Measurements from ENCODE around the gene PLBD1. TPM values are rescaled to one million over a fixed set of nuclear protein-coding genes. Genes with fewer than 3 reads are reported as not detected.
A peak's percentile ranks its signal among the peaks of the same experiment; 100 is the strongest.

The PLBD1 gene
- total and polyA plus RNA-seq, 12 donors: 0.85 to 7.7 (median 6.6) TPM

DNA sequence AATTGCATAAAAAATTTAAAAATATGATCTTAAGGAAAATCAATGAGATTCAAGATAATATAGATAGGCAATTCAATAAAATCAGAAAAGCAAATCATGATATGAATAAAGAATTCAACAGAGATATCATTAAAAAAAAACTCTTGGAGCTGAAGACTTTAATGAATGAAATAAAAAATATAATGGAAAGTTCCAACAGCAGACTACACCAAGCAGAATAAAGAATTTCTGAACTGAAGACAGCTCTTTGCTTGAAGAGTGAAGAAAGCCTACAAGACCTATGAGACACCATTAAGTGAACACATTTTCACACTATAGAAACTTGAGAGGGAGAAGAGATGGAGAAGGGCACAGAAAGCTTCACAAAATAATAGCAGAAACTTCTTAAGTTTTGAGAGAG is 45.9 kb downstream of the PLBD1 start:
- no peak for TF ChIP-seq POLR2A (IDR thresholded peaks at IDR 0.05)
- TF ChIP-seq, protein P1, sequence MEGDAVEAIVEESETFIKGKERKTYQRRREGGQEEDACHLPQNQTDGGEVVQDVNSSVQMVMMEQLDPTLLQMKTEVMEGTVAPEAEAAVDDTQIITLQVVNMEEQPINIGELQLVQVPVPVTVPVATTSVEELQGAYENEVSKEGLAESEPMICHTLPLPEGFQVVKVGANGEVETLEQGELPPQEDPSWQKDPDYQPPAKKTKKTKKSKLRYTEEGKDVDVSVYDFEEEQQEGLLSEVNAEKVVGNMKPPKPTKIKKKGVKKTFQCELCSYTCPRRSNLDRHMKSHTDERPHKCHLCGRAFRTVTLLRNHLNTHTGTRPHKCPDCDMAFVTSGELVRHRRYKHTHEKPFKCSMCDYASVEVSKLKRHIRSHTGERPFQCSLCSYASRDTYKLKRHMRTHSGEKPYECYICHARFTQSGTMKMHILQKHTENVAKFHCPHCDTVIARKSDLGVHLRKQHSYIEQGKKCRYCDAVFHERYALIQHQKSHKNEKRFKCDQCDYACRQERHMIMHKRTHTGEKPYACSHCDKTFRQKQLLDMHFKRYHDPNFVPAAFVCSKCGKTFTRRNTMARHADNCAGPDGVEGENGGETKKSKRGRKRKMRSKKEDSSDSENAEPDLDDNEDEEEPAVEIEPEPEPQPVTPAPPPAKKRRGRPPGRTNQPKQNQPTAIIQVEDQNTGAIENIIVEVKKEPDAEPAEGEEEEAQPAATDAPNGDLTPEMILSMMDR (IDR thresholded peaks at IDR 0.05): no peak
- intact Hi-C loops (cut with DNase I): no loop called here
- Histone ChIP-seq H3K4me1 (replicated peaks in 1 of 2) (no peaks in the 10 kb centered on the region), H3K4me3 (no peak overlapping the region), H3K27me3 (no peaks in the 10 kb centered on the region), H3K27ac (no peak overlapping the region), H3K36me3 (replicated peaks in 1 of 2) (no peaks in the 10 kb centered on the region), H3K9me3 (replicated peaks in 1 of 3) (peaks cover 0 to 13% (median 7%) of the 10 kb centered on the region in 3 donors)
- DNase-seq: no peak

DNA sequence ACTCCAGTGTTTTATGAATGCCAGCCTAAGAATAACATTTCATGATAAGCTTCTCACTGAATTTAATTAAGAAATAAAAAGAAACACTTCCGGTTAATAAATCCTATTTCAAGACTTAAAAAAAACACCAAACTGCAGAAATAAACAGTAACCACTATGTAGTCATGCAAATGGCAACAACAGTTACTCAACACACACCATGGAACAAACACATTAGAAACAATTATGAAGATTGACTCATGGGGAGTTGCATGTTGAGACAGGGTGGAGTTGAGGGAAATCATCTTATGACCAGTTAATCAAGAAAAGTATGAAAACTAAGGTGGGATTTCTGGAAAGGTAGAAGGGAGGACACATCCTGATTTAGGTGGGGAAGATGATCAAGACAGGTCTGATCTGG is 52.7 kb downstream of the PLBD1 start:
- H3K27me3 ChIP-seq: no peaks in the 10 kb centered on the region
- DNase-seq: no peak
- intact Hi-C loops (cut with DNase I): no loop called here
- TF ChIP-seq, protein P1 (IDR thresholded peaks at IDR 0.05): no peak
- TF ChIP-seq POLR2A (IDR thresholded peaks at IDR 0.05): no peak
- H3K27ac ChIP-seq: no peak overlapping the region
- H3K36me3 ChIP-seq (replicated peaks in 1 of 2): no peaks in the 10 kb centered on the region
- no peak overlapping the region for H3K4me3 ChIP-seq
- 82 to 90% (median 88%) methylated on average over 1 of the region's 1 CpG for WGBS, 4 donors
- H3K4me1 ChIP-seq (replicated peaks in 1 of 2): no peaks in the 10 kb centered on the region
- H3K9me3 ChIP-seq (replicated peaks in 1 of 3): no peaks in the 10 kb centered on the region

DNA sequence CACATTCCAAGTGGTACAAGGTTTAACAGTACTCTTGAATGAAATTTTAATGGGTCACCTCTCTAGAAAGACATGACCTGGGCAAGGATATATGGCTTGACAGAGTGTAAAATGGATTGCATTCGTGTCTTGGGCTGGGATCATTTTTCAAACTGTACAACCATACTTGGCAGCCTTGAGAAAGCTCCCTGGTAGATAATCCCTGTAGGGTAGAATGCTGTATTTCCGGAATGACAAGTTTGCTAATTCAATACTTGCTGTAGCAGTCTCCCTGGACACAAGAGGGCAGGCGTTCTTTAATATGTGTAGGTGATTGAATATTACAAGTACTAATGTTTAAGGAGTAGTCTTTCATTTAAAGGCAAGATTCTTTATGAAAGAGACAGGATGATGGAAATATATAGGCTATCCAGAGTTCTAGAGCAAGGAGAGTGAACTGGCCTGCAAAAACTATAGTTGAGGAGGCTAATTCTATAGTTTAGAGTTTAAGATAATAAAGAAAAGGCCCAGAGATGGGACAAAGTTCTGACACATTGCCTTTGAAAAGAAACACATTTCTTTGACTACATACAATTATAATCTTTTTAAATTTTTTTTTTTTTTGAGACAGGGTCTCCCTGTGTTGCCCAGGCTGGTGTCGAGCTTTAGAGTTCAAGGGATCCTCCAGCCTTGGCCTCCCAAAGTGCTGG is 53.4 kb downstream of the PLBD1 start:
- peak in 3 of 7 donors; percentile 17 to 20 (median 19) for DNase-seq
- 40 to 44% (median 41%) methylated on average over 4 of the region's 4 CpGs for WGBS, 4 donors
- TF ChIP-seq, protein P1 (IDR thresholded peaks at IDR 0.05): peak in 2 of 6 experiments; percentile 24 to 32
- TF ChIP-seq POLR2A (IDR thresholded peaks at IDR 0.05): no peak
- Histone ChIP-seq H3K4me1 (replicated peaks in 1 of 2) (no peaks in the 10 kb centered on the region), H3K36me3 (replicated peaks in 1 of 2) (no peaks in the 10 kb centered on the region), H3K27me3 (no peaks in the 10 kb centered on the region), H3K27ac (no peak overlapping the region), H3K9me3 (replicated peaks in 1 of 3) (no peaks in the 10 kb centered on the region), H3K4me3 (no peak overlapping the region)
- intact Hi-C loops (cut with DNase I): no loop called here

DNA sequence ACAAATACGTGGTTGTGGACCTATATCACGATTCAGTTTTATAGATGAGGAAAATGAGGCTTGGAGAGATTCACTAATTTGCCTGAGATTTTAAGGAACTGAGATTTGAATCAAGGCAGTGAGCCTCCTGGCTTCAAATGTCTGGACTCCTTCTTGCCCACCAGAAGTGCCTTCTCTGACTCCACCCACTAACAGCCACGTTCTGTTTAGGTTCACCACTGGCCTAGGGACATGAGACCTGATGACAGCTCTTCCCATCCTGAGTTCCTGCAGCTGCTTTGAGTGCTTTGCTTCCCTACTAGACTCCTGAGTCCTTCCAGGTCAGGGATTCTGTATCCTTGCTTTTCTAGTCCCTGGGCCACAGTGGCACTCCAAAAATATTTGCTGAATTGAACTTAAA is 57.1 kb downstream of the PLBD1 start:
- no peaks in the 10 kb centered on the region for H3K9me3 ChIP-seq (replicated peaks in 1 of 3)
- H3K4me3 ChIP-seq: no peak overlapping the region
- H3K27me3 ChIP-seq: no peaks in the 10 kb centered on the region
- TF ChIP-seq, protein P1 (IDR thresholded peaks at IDR 0.05): no peak
- no peak for TF ChIP-seq POLR2A (IDR thresholded peaks at IDR 0.05)
- intact Hi-C loops (cut with DNase I): no loop called here
- DNase-seq: no peak
- no peak overlapping the region for H3K27ac ChIP-seq
- no peaks in the 10 kb centered on the region for H3K36me3 ChIP-seq (replicated peaks in 1 of 2)
- 57 to 67% (median 63%) methylated on average over 3 of the region's 3 CpGs for WGBS, 4 donors
- H3K4me1 ChIP-seq (replicated peaks in 1 of 2): no peaks in the 10 kb centered on the region
